ENCODE data around the gene KCNB1.

Gene KCNB1

DNA sequence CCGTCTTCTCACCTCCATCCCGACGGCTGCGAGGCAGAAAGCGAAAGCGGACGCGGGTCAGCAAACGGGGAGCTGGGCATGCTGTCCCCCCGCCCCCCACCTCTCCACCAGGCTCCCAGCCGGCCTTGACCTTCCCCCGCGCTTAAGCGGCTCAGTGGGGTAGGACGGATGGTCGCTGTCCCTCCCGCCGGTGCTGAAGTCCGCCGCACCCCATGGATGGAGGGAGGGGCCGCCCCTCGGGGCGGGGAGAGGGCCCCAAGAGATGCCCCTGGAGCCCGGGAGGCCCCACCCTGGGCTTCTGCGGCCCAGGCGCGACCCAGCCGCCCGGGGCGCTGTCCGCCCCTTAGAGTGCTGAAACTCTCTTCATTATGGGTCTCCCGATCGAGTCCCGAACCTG, at the start of gene KCNB1:
KCNB1 (minus strand) TSS at position 48 of the 397 bp plus-strand sequence. CDS start 188 bp downstream, outside the sequence.
- FAIRE-seq, result no peak

DNA sequence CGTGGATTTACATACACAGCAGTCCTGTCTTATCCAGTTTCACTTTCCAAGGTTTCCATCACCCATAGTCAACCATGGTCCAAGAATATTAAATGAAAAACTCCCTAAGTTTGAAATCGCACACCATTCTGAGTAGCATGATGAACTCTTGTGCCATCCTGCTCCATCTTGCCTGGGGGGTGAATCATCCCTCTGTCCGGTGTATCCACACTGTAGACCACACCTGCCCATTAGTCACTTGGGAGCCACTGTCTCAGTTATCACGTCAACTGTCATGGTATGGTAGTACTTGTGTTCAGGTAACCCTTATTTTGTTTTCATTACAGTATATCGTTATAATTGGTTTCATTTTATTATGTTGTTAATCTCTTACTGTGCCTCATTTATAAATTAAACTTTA, 47.0 kb upstream of the KCNB1 start:
- no peak for FAIRE-seq

GRCh38 chr20:49526568-49526967, 44.1 kb upstream of the KCNB1 start:
- no peak for FAIRE-seq

- no peak for FAIRE-seq
These were observed 43.6 kb upstream of the KCNB1 start for GRCh38 chr20:49526056-49526455.

DNA sequence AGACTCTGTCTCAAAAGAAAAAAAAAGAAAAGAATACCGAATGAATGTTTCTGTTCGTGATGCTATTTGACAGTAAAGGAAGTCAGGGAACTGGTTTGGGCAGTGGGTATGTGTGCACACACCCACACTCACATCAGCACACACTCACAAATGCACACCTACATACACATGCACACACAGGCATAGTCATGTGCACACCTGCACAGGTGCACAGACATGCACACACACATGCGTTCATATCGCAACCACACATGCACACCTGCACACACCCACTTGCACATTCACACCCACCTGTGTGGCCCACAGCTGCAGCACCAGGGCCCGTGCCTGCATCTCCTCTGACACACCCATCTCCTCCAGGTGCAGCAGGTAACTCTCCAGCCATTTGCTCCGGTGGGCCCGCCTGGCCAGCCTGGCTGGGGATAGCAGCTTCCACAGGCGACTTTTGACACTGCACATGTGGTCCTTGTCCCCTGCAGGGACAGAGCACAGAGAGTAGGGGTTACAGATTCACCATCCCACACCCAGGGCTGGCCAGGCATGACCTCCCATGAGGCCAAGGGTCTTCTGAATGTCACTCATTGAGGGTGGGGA, 41.4 kb upstream of the KCNB1 start:
- no peak for FAIRE-seq

- no peak for FAIRE-seq
These were observed 38.9 kb upstream of the KCNB1 start for GRCh38 chr20:49521356-49521755.

DNA sequence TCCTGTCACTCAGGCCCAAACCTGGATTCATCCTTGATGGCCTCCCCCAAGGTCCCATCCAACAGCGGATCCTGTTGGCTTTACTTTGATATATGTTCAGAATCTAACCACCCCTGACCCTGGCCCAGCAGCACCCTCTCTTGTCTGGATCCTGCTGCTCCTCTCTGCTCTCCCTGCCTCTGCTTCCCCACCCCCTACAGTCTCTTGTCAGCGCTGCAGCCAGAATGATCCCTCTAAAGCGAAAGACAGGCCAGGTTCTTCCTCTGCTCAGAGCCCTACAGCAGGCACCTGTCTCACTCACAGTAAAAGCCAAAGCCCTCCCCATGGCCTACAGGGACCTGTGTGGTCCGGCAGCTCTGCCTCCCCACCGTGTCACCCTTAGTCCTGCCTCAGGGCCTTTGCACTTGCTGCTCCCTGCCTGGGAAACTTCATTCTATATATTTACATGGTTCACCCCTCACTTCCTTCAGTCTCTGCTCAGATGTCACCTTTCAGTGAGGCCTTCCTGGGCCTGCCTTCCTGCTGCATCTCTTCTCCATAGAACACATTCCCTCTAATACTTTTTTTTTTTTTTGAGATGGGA, 37.4 kb upstream of the KCNB1 start:
- no peak for FAIRE-seq

DNA sequence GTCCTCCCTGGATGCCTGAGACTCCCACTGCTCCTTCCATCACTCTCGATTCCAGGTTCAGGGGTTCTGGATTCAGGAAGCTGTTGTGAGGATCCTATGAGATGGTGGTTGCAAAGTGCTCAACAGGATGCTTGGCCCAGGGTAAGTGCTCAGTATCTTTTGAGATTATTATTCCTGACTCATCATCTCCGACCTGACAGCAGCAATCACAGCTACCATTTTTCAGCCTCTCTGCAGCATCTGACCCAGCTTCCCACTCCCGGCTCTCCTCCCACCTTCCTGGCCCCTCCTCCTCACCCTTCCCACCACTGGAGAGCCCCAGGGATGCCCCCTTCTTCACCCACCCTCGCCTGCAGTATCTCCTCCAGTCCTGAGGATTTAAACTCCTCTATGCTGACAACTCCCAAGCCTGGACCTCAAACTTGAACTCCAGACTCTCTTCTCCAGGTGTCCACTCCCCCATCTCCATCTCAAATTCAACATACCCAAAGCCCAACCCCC, 36.8 kb upstream of the KCNB1 start:
- FAIRE-seq, result no peak

- no peak for FAIRE-seq
These were observed 36.1 kb upstream of the KCNB1 start for GRCh38 chr20:49518576-49518975.

GRCh38 chr20:49517805-49518100, 35.3 kb upstream of the KCNB1 start:
- no peak for FAIRE-seq

DNA sequence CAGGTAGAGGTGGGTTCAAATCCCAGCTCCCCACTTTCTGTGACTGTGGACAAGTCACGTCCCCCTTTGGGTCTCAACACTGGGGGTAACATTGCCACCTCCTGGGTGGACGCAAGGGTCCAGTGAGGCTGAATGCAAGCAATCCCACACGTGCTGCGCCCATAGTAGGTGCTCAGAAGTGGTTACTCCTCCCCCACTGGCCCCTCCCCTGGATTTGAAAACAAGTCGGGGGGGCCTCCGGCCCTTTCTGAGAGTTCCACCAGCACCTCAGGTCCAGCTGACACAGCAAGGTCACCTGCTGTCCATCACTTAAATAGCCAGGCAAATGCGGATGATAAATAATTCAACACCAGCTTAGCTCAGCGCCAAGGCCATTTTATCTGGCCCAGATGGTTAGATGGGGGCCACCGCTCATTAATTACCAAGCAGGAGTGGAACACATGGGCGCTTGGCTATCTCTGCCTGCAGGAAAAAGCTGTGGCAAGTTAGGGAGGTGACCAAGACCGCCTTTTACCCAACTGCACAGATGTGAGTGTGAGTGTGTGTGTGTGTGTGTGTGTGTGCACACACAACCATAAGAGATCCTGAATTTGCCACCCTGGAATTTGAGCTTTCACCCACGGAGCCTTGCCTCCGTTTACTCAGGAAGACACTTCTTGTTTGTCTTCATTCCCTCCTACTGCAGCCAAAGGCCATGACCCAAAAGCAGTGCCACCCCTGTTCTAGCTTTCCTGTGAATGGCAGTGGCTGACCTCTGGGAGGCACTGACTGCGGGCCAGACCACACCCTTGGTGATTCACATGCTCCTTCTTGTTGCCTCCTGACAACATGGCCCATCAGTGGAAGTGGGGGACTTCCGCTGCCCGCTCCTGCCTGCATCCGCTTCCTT, 34.7 kb upstream of the KCNB1 start:
- FAIRE-seq, result no peak

GRCh38 chr20:49515586-49515985, 33.1 kb upstream of the KCNB1 start:
- FAIRE-seq, result no peak

GRCh38 chr20:49513517-49513916, 31.0 kb upstream of the KCNB1 start:
- no peak for FAIRE-seq

DNA sequence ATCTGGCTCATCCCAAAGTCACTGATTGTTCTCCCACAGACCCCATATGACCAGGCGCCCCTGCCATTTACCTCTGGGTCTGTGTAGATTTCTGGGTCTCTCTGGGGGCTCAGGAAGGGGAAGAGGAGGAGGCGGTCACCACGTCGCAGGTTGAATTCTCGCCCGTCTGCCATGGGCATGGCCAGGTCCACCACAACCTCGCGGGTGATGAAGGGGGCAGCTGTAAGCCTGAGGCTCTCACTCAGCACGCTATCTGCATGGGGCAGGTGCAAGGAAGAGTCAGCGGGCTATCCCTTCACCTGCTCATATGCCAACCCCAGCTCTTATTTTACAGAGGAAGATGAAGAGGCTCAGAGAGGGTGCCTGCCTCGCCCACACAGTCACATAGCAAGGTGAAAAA, 30.5 kb upstream of the KCNB1 start:
- FAIRE-seq, result no peak

GRCh38 chr20:49511788-49512525, 29.5 kb upstream of the KCNB1 start:
- FAIRE-seq, result no peak

DNA sequence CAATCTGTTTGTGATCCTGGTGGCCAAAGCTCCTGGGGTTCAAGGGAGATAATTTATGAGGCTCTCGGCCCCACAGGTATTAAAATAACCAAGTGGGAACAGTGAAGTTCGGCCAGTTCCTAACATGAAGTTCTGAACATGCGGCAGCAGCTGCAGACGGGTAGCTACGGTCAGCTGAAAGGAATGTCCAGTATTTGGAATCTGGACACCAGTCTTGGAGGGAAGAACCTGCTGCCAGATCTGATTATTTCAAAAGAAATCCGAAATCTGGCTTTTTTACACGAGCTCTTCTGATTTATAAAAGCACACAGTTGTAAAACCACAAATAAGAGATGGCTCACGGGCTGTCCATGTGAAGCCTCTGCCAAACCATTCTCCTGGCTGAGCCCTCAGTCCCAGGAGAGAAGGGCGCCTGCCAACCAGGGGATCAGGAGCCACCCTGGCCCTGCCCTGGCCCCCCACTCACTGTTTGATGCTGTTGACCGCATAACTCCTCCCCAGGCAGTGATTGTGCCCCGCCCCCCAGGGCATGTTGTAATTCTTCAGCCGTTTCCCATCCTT, 28.2 kb upstream of the KCNB1 start:
- no peak for FAIRE-seq

DNA sequence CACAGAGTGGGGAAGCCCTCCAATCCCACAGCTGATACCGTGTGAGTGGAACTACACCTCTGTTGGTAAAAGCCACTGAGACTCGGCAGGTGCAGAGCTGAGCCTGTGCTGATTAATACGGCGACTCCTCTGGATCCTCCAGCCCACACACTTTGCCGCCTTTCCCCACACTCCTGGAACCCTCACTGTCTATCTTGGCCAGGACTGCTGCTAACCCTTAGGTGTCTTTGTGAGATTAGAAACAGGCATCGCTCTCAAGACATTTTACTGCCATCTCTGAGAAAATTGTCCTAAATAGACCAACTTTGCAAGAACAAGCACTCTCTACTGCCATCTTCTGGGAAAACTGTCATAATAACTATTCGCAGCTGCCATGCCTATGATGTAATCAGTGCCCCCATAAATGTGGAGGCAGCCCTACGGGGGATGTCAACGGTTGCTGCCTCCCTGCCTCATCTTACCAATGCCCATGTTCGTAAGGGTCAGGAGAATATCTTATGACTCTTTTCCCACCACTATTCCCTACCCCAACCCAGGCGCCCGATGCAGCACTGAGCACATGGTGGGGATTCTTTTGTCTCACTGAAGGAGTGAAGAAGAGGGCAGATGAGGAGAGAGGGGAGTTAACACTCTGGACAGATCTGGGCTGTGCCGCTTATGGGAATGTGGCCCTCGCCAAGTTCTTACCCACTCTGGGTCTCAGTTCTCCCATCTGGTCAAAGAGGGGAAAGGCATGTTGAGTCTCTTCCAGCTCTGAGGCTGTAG, 26.1 kb upstream of the KCNB1 start:
- no peak for FAIRE-seq

- no peak for FAIRE-seq
These were observed 25.4 kb upstream of the KCNB1 start for GRCh38 chr20:49507741-49508434.

DNA sequence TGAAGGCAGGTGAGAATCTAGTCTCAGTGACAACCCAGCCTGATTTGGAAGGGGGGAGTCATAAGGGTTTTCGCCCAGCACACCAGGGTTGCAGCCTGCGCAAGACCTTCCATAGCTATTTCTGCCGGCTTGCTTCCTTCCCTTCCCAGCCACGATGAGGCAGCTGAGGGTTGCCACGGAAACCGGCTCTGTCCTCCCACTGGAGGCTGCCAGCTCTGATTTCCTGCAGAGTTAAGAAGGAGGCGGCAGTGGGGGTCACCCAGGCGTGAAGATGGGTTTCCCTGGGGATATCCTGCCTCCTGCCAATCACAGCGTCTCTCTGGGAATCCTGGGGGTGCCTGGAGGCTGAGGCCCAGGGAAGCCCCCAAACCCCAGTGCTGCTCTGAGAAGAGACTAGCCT, 23.1 kb upstream of the KCNB1 start:
- no peak for FAIRE-seq

DNA sequence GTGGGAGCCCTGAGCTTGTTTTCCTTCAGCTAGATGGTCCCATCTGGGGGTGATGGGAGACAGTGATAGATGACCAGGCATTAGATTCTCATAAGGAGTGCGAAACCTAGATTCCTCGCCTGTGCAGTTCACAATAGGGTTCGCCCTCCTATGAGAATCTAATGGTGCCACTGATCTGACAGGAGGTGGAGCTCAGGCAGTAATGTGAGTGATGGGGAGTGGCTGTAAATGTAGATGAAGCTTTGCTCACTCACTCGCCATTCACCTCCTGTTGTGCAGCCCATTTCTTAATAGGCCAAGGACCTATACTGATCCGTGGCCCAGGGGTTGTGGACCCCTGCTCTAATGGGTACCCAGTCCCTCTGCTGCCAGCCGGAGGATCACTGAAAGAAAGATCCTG, 20.7 kb upstream of the KCNB1 start:
- no peak for FAIRE-seq

DNA sequence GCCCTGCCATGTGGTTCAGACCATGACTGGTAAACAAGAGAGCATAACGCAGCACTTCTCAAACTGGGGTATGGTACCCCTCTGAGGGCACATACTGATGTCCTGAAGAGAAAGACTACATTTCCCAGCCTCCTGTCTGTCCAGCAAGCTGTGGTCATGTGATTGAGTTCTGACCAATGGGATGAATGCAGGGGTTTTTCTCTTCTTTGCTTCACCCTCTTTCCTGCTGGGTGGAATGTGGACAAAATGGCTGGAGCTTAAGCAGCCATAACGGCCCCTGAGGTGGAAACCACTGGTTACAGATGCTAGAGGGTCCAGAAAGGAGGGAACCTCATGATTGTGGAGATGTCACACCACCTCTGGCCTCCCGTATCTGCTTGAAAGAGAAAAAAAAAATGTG, 19.4 kb upstream of the KCNB1 start:
- no peak for FAIRE-seq

- no peak for FAIRE-seq
These were observed 14.9 kb upstream of the KCNB1 start for GRCh38 chr20:49497398-49497669.

Data from A204.1 (cell line).